Colonic mucosa (tissue), 4 donors: ENCODE measurements around the gene ANKRD13A. TPM values are rescaled to one million over a fixed set of nuclear protein-coding genes. Genes with fewer than 3 reads are reported as not detected.
"Not testable (repeated sequence)": the region's sequence is repeated elsewhere in the genome, so short reads cannot be mapped to it uniquely, and the experiment has no call there.

Experiments
- DNase-seq: peaks from one replicate; pipeline ENCODE4 v3.0.0-alpha.2; 2020
- H3K27ac ChIP-seq: fragments of 200-600 bp; one replicate; pipeline ENCODE4 v1.8.0; 2021
- H3K27me3 ChIP-seq: fragments of 200-600 bp; one replicate; pipeline ENCODE4 v1.8.0; 2021
- H3K36me3 ChIP-seq: fragments of 200-600 bp; one replicate; pipeline ENCODE4 v1.8.0; 2021
- H3K4me1 ChIP-seq: fragments of 200-600 bp; one replicate; pipeline ENCODE4 v1.8.0; 2021; ENCODE audit warnings: mild to moderate bottlenecking
- H3K4me3 ChIP-seq: fragments of 200-600 bp; one replicate; pipeline ENCODE4 v1.8.0; 2021
- H3K9ac ChIP-seq, 2 donors: one replicate each; pipeline ENCODE4 v1.7.0; 2013; ENCODE audit warnings: control low read depth in 2 of 2, low read depth in 2 of 2, low read length in 2 of 2
- H3K9me3 ChIP-seq: fragments of 200-600 bp; one replicate; pipeline ENCODE4 v1.8.0; 2021
- CTCF ChIP-seq: fragments of 200-600 bp; IDR thresholded peaks from one replicate; pipeline ENCODE4 v1.8.0; 2022; ENCODE audit warnings: antibody characterized with exemption, mild to moderate bottlenecking
- intact Hi-C: fragments of 100-400 bp; cut with DNase I; formaldehyde crosslinking; loops from one replicate; pipeline ENCODE4 v1.14.1; 2022
- total RNA-seq, 2 donors: library from RNA; stranded (reverse); fragmentation: NEBNext Ultra II Directional in 1 of 2; extraction: Animal tissue kit (Norgen Biotek cat#: 25700) in 1 of 2; gene quantifications; one replicate each; pipeline ENCODE4 v1.2.1, GENCODE V29; 2021
- donor health status: healthy.
- donor health status: DM: no; HTN: no; CAD: no.
- donor health status: DM: no; HTN: no; CAD: no.

The ANKRD13A gene
- total RNA-seq, 2 donors from 2014 or later = 39.9 to 69.1 TPM

- H3K36me3 ChIP-seq = no peaks in the 10 kb centered on the region
- no peak overlapping the region for H3K27ac ChIP-seq
- H3K9me3 ChIP-seq = no peaks in the 10 kb centered on the region
- H3K27me3 ChIP-seq = no peaks in the 10 kb centered on the region
- no peak for TF ChIP-seq CTCF
- no peak overlapping the region for H3K4me3 ChIP-seq
- no peak for DNase-seq
- intact Hi-C loops = no loop called here
- no peak overlapping the region for H3K9ac ChIP-seq
- H3K4me1 ChIP-seq = no peaks in the 10 kb centered on the region
Observed at GRCh38 chr12:110065540-110065939, 66.3 kb downstream of the ANKRD13A start.

GRCh38 chr12:110067531-110067930, 68.3 kb downstream of the ANKRD13A start:
- Histone ChIP-seq H3K4me1 (no peaks in the 10 kb centered on the region), H3K4me3 (no peak overlapping the region), H3K9me3 (no peaks in the 10 kb centered on the region), H3K27ac (no peak overlapping the region), H3K9ac (no peak overlapping the region), H3K36me3 (no peaks in the 10 kb centered on the region), H3K27me3 (no peaks in the 10 kb centered on the region)
- no peak for TF ChIP-seq CTCF
- intact Hi-C loops = no loop called here
- no peak for DNase-seq

- intact Hi-C loops, H3K9me3 ChIP-seq, H3K36me3 ChIP-seq, H3K27me3 ChIP-seq, H3K9ac ChIP-seq, H3K4me1 ChIP-seq, H3K27ac ChIP-seq, DNase-seq, H3K4me3 ChIP-seq: not testable (repeated sequence)
Observed at GRCh38 chr12:110068115-110068514, 68.9 kb downstream of the ANKRD13A start.

GRCh38 chr12:110068654-110069053, 69.4 kb downstream of the ANKRD13A start:
- Histone ChIP-seq H3K36me3 (no peaks in the 10 kb centered on the region), H3K4me1 (no peaks in the 10 kb centered on the region), H3K27me3 (no peaks in the 10 kb centered on the region), H3K9ac (no peak overlapping the region), H3K27ac (no peak overlapping the region), H3K9me3 (no peaks in the 10 kb centered on the region), H3K4me3 (no peak overlapping the region)
- intact Hi-C loops = no loop called here
- DNase-seq = no peak
- no peak for TF ChIP-seq CTCF

- TF ChIP-seq CTCF = no peak
- H3K9me3 ChIP-seq = no peaks in the 10 kb centered on the region
- no peak overlapping the region for H3K27ac ChIP-seq
- no peaks in the 10 kb centered on the region for H3K36me3 ChIP-seq
- intact Hi-C loops = no loop called here
- no peak for DNase-seq
- no peak overlapping the region for H3K4me3 ChIP-seq
- no peaks in the 10 kb centered on the region for H3K4me1 ChIP-seq
- no peaks in the 10 kb centered on the region for H3K27me3 ChIP-seq
- H3K9ac ChIP-seq = no peak overlapping the region
Observed at GRCh38 chr12:110071504-110071903, 72.3 kb downstream of the ANKRD13A start.

GRCh38 chr12:110071967-110072366, 72.7 kb downstream of the ANKRD13A start:
- TF ChIP-seq CTCF = no peak
- no peak overlapping the region for H3K4me3 ChIP-seq
- no peak overlapping the region for H3K9ac ChIP-seq
- intact Hi-C loops = no loop called here
- no peak overlapping the region for H3K27ac ChIP-seq
- no peaks in the 10 kb centered on the region for H3K4me1 ChIP-seq
- H3K27me3 ChIP-seq = no peaks in the 10 kb centered on the region
- no peaks in the 10 kb centered on the region for H3K9me3 ChIP-seq
- H3K36me3 ChIP-seq = no peaks in the 10 kb centered on the region
- DNase-seq = no peak

- H3K9me3 ChIP-seq, H3K4me1 ChIP-seq, H3K27me3 ChIP-seq, DNase-seq, H3K27ac ChIP-seq, intact Hi-C loops, H3K36me3 ChIP-seq: not testable (repeated sequence)
- H3K9ac ChIP-seq = peak overlapping the region in 1 of 2 donors; percentile 38
- peak overlapping the region; percentile 23 for H3K4me3 ChIP-seq
Observed at GRCh38 chr12:110072636-110073035, 73.4 kb downstream of the ANKRD13A start.
